ENCODE measurements around the gene GLMP.

Gene GLMP

GRCh38 chr1:156247460-156248322, 47.8 kb downstream of the GLMP start, which contains the start of gene PAQR6:
Gene PAQR6 (minus strand): TSS chr1:156248056. CDS start chr1:156246731, 1,325 bp downstream.
- peak; percentile 45 for DNase-seq (ENCODE audit: low spot score)

GRCh38 chr1:156246781-156247459, 48.6 kb downstream of the GLMP start:
- DNase-seq (ENCODE audit: low spot score), result no peak

- DNase-seq (ENCODE audit: low spot score), result no peak
These were observed 49.2 kb downstream of the GLMP start for GRCh38 chr1:156246241-156246780.

GRCh38 chr1:156245451-156246232, 49.8 kb downstream of the GLMP start:
- DNase-seq (ENCODE audit: low spot score), result no peak

GRCh38 chr1:156244712-156245111, 50.8 kb downstream of the GLMP start:
- no peak for DNase-seq (ENCODE audit: low spot score)

GRCh38 chr1:156244126-156244525, 51.4 kb downstream of the GLMP start:
- no peak for DNase-seq (ENCODE audit: low spot score)

GRCh38 chr1:156242738-156243137, 52.7 kb downstream of the GLMP start:
- no peak for DNase-seq (ENCODE audit: low spot score)
